Stimulated activated effector memory CD8-positive, alpha-beta T cell treated with anti-CD3 and anti-CD28 coated beads, Interleukin-12 subunit alpha, Interleukin-12 subunit beta, amount 100 ng/mL, for 72 hours (primary cell): ENCODE data around the gene P2RX5.
"Not testable (repeated sequence)": the region's sequence is repeated elsewhere in the genome, so short reads cannot be mapped to it uniquely, and the experiment has no call there.

ENCODE experiments used
- ATAC-seq: fragments of 150-1000 bp; cut with Tn5 transposase; 2 replicates; pipeline ENCODE4 v1.10.0; 2021
- DNase-seq, 2 donors: peaks; one replicate each; pipeline ENCODE4 v3.0.0; 2021 to 2022; ENCODE audit warnings: low spot score in 2 of 2
- H3K27ac Mint-ChIP-seq: one replicate; pipeline ENCODE4 v1.8.0; 2022; ENCODE audit warnings: mild to moderate bottlenecking, mixed read lengths
- H3K36me3 Mint-ChIP-seq: one replicate; pipeline ENCODE4 v1.8.0; 2022; ENCODE audit warnings: mild to moderate bottlenecking, mixed read lengths
- H3K4me1 Mint-ChIP-seq: one replicate; pipeline ENCODE4 v1.8.0; 2022; ENCODE audit warnings: mixed read lengths
- H3K4me3 Mint-ChIP-seq: one replicate; pipeline ENCODE4 v1.8.0; 2022; ENCODE audit warnings: mild to moderate bottlenecking, mixed read lengths
- H3K9me3 Mint-ChIP-seq: one replicate; pipeline ENCODE4 v1.8.0; 2022; ENCODE audit warnings: mixed read lengths

The P2RX5 gene

GRCh38 chr17:3695723-3696411 is at the start of gene P2RX5:
Gene P2RX5 (minus strand): TSS chr17:3696155. CDS start chr17:3696005, 150 bp downstream.
- H3K27ac Mint-ChIP-seq = no peak within 1 kb of the TSS
- ATAC-seq (peak; percentile 55), DNase-seq (peak in 1 of 2 donors; percentile 72)
- no peaks in the 10 kb centered on the region for H3K9me3 Mint-ChIP-seq
- H3K4me3 Mint-ChIP-seq = peak within 1 kb of the TSS; percentile 77
- peaks cover 27% of the 10 kb centered on the region for H3K4me1 Mint-ChIP-seq
- peaks cover 21% of the 10 kb centered on the region for H3K36me3 Mint-ChIP-seq

- ATAC-seq (no peak), DNase-seq (no peak)
- no peak overlapping the region for H3K4me3 Mint-ChIP-seq
- peaks cover 36% of the 10 kb centered on the region for H3K4me1 Mint-ChIP-seq
- no peaks in the 10 kb centered on the region for H3K9me3 Mint-ChIP-seq
- H3K27ac Mint-ChIP-seq = no peak overlapping the region
- peaks cover 22% of the 10 kb centered on the region for H3K36me3 Mint-ChIP-seq
Measured at GRCh38 chr17:3745071-3745470, 49.1 kb upstream of the P2RX5 start.

GRCh38 chr17:3744014-3744413 is 48.1 kb upstream of the P2RX5 start:
- no peak for DNase-seq
- Mint-ChIP-seq H3K4me1 (peaks cover 39% of the 10 kb centered on the region), H3K4me3 (no peak overlapping the region), H3K36me3 (peaks cover 22% of the 10 kb centered on the region), H3K27ac (no peak overlapping the region), H3K9me3 (no peaks in the 10 kb centered on the region)
- no peak for ATAC-seq

GRCh38 chr17:3740611-3741073 is 44.7 kb upstream of the P2RX5 start:
- Mint-ChIP-seq H3K9me3 (no peaks in the 10 kb centered on the region), H3K4me1 (peaks cover 50% of the 10 kb centered on the region), H3K4me3 (peak overlapping the region; percentile 54), H3K36me3 (peaks cover 22% of the 10 kb centered on the region), H3K27ac (peak overlapping the region; percentile 73)
- ATAC-seq (peak; percentile 57), DNase-seq (peak in 1 of 2 donors; percentile 71)

GRCh38 chr17:3739422-3740124 is 43.6 kb upstream of the P2RX5 start:
- ATAC-seq (no peak), DNase-seq (no peak)
- Mint-ChIP-seq H3K27ac (no peak overlapping the region), H3K4me1 (peaks cover 50% of the 10 kb centered on the region), H3K36me3 (peaks cover 19% of the 10 kb centered on the region), H3K4me3 (peak overlapping the region; percentile 54), H3K9me3 (no peaks in the 10 kb centered on the region)

- Mint-ChIP-seq H3K27ac (no peak overlapping the region), H3K36me3 (peaks cover 19% of the 10 kb centered on the region), H3K4me1 (peaks cover 50% of the 10 kb centered on the region), H3K4me3 (peak overlapping the region; percentile 38), H3K9me3 (no peaks in the 10 kb centered on the region)
- DNase-seq (peak; percentile 33 to 62), ATAC-seq (peak; percentile 87)
Measured at GRCh38 chr17:3738562-3739295, 42.8 kb upstream of the P2RX5 start.

GRCh38 chr17:3735515-3735914 is 39.6 kb upstream of the P2RX5 start:
- Mint-ChIP-seq H3K9me3 (no peaks in the 10 kb centered on the region), H3K36me3 (peaks cover 6% of the 10 kb centered on the region), H3K4me3 (no peak overlapping the region), H3K27ac (no peak overlapping the region), H3K4me1 (peaks cover 39% of the 10 kb centered on the region)
- DNase-seq = no peak
- no peak for ATAC-seq

- H3K4me1 Mint-ChIP-seq = peaks cover 32% of the 10 kb centered on the region
- not testable (repeated sequence) for DNase-seq, H3K4me3 Mint-ChIP-seq, H3K27ac Mint-ChIP-seq, H3K36me3 Mint-ChIP-seq, ATAC-seq, H3K9me3 Mint-ChIP-seq
Measured at GRCh38 chr17:3734911-3735276, 38.9 kb upstream of the P2RX5 start.

GRCh38 chr17:3732210-3732621 is 36.3 kb upstream of the P2RX5 start:
- Mint-ChIP-seq H3K27ac (no peak overlapping the region), H3K9me3 (no peaks in the 10 kb centered on the region), H3K4me1 (peaks cover 6% of the 10 kb centered on the region), H3K4me3 (no peak overlapping the region), H3K36me3 (peaks cover 21% of the 10 kb centered on the region)
- DNase-seq (no peak), ATAC-seq (no peak)

- DNase-seq (no peak), ATAC-seq (no peak)
- no peaks in the 10 kb centered on the region for H3K4me1 Mint-ChIP-seq
- H3K27ac Mint-ChIP-seq = no peak overlapping the region
- no peaks in the 10 kb centered on the region for H3K9me3 Mint-ChIP-seq
- H3K36me3 Mint-ChIP-seq = peaks cover 25% of the 10 kb centered on the region
- H3K4me3 Mint-ChIP-seq = no peak overlapping the region
Measured at GRCh38 chr17:3730881-3731429, 35.0 kb upstream of the P2RX5 start.

GRCh38 chr17:3729881-3730280 is 33.9 kb upstream of the P2RX5 start:
- no peaks in the 10 kb centered on the region for H3K9me3 Mint-ChIP-seq
- H3K36me3 Mint-ChIP-seq = peaks cover 35% of the 10 kb centered on the region
- ATAC-seq (no peak), DNase-seq (no peak)
- peaks cover 3% of the 10 kb centered on the region for H3K4me1 Mint-ChIP-seq
- H3K4me3 Mint-ChIP-seq = no peak overlapping the region
- no peak overlapping the region for H3K27ac Mint-ChIP-seq

- H3K27ac Mint-ChIP-seq, DNase-seq, H3K9me3 Mint-ChIP-seq, ATAC-seq, H3K4me3 Mint-ChIP-seq: not testable (repeated sequence)
- peaks cover 53% of the 10 kb centered on the region for H3K36me3 Mint-ChIP-seq
- peaks cover 11% of the 10 kb centered on the region for H3K4me1 Mint-ChIP-seq
Measured at GRCh38 chr17:3728099-3728498, 32.1 kb upstream of the P2RX5 start.

- Mint-ChIP-seq H3K27ac (no peak overlapping the region), H3K36me3 (peaks cover 64% of the 10 kb centered on the region), H3K4me1 (peaks cover 21% of the 10 kb centered on the region), H3K4me3 (no peak overlapping the region), H3K9me3 (no peaks in the 10 kb centered on the region)
- ATAC-seq (no peak), DNase-seq (no peak)
Measured at GRCh38 chr17:3727041-3727440, 31.1 kb upstream of the P2RX5 start.

- Mint-ChIP-seq H3K27ac (peak overlapping the region; percentile 94), H3K4me1 (peaks cover 39% of the 10 kb centered on the region), H3K4me3 (peak overlapping the region; percentile 76), H3K9me3 (no peaks in the 10 kb centered on the region), H3K36me3 (peaks cover 89% of the 10 kb centered on the region)
- ATAC-seq (no peak), DNase-seq (no peak)
Measured at GRCh38 chr17:3724378-3725077, 28.6 kb upstream of the P2RX5 start.
